WTC11 (cell line): ENCODE results near the gene RHOT1.

Experiments
- AR ChIP-seq: fragments of 250-450 bp; sonication (Bioruptor Pico); IDR thresholded peaks from 2 replicates; pipeline ENCODE4 v1.9.0; 2021; ENCODE audit warnings: mild to moderate bottlenecking
- CREM ChIP-seq: sonication (generic); formaldehyde crosslinking; IDR thresholded peaks from 2 replicates; pipeline ENCODE4 v1.8.1; 2022; ENCODE audit warnings: mild to moderate bottlenecking, missing genetic modification reagents, moderate library complexity
- E2F1 ChIP-seq: sonication (generic); formaldehyde crosslinking; IDR thresholded peaks from 2 replicates; pipeline ENCODE4 v1.8.0; 2022; ENCODE audit warnings: mild to moderate bottlenecking, missing genetic modification reagents
- ERG ChIP-seq: fragments of 250-450 bp; sonication (Bioruptor Pico); IDR thresholded peaks from 2 replicates; pipeline ENCODE4 v1.8.0; 2021; ENCODE audit warnings: mild to moderate bottlenecking
- MAX ChIP-seq: sonication (generic); formaldehyde crosslinking; IDR thresholded peaks from 2 replicates; pipeline ENCODE4 v1.8.0; 2022; ENCODE audit warnings: mild to moderate bottlenecking, missing genetic modification reagents
- PRDM15 ChIP-seq: sonication (generic); formaldehyde crosslinking; IDR thresholded peaks from 2 replicates; pipeline ENCODE4 v1.8.0; 2022; ENCODE audit warnings: missing genetic modification reagents
- PREB ChIP-seq: sonication (generic); formaldehyde crosslinking; IDR thresholded peaks from 2 replicates; pipeline ENCODE4 v1.8.1; 2022; ENCODE audit warnings: mild to moderate bottlenecking, missing genetic modification reagents, moderate library complexity, borderline replicate concordance
- TEAD4 ChIP-seq: sonication (generic); formaldehyde crosslinking; IDR thresholded peaks from 2 replicates; pipeline ENCODE4 v1.8.0; 2022; ENCODE audit warnings: mild to moderate bottlenecking, missing genetic modification reagents
- USF1 ChIP-seq: sonication (generic); formaldehyde crosslinking; IDR thresholded peaks from 2 replicates; pipeline ENCODE4 v1.8.0; 2022; ENCODE audit warnings: mild to moderate bottlenecking, missing genetic modification reagents
- ZNF121 ChIP-seq: sonication (generic); formaldehyde crosslinking; IDR thresholded peaks from 2 replicates; pipeline ENCODE4 v1.8.0; 2023; ENCODE audit warnings: missing genetic modification reagents

- TF ChIP-seq E2F1 (CRISPR knock-in tag) (no peak), USF1 (CRISPR knock-in tag) (no peak), AR (no peak), ERG (no peak), PREB (CRISPR knock-in tag) (no peak), CREM (CRISPR knock-in tag) (no peak), ZNF121 (CRISPR knock-in tag) (no peak), MAX (no peak), TEAD4 (CRISPR knock-in tag) (no peak), PRDM15 (CRISPR knock-in tag) (no peak)
Measured at GRCh38 chr17:32185875-32186274, 43.6 kb downstream of the RHOT1 start.
